A549 (cell line): ENCODE measurements around the gene CD34.

ENCODE experiments used
- CTCF ChIP-seq: fragments of >200 bp; sonication (Bioruptor Twin); formaldehyde crosslinking; IDR thresholded peaks from 3 replicates; pipeline ENCODE4 v1.5.1; 2016
- HOXA7 ChIP-seq: fragments of 250-450 bp; sonication (Bioruptor Pico); IDR thresholded peaks from 2 replicates; pipeline ENCODE4 v1.5.0; 2020; ENCODE audit warnings: mild to moderate bottlenecking, moderate library complexity
- NPAS2 ChIP-seq: fragments of 250-450 bp; sonication (Bioruptor Pico); IDR thresholded peaks from 2 replicates; pipeline ENCODE4 v1.8.0; 2022; ENCODE audit warnings: mild to moderate bottlenecking, moderate library complexity, borderline replicate concordance
- POLR2A ChIP-seq: IDR thresholded peaks from 2 replicates; pipeline ENCODE4 v1.6.1; 2012; ENCODE audit warnings: mild to moderate bottlenecking, low read length
- POLR2AphosphoS2 ChIP-seq: conservative IDR thresholded peaks from 2 replicates; pipeline ENCODE4 v1.6.1; 2012; ENCODE audit warnings: low read length, improper control_type of control experiment, inconsistent platforms
- RCOR1 ChIP-seq: fragments of 150-350 bp; IDR thresholded peaks from 2 replicates; pipeline ENCODE4 v1.6.1; 2014; ENCODE audit warnings: antibody characterized with exemption, low read length, low read depth

GRCh38 chr1:207842506-207842905 lies 68.4 kb downstream of the CD34 start:
- TF ChIP-seq HOXA7 (CRISPR knock-in tag) (no peak), POLR2A (no peak), RCOR1 (no peak), CTCF (no peak), POLR2AphosphoS2 (no peak), NPAS2 (CRISPR knock-in tag) (no peak)
